BE2C (cell line): ENCODE measurements around the gene TGM2.

Experiments used
- DNase-seq: peaks from one replicate; pipeline ENCODE4 v3.0.0-alpha.2; 2020
- H3K27me3 ChIP-seq: fragments of 250-450 bp; sonication (Bioruptor Pico); 2 replicates; pipeline ENCODE4 v1.5.1; 2020; ENCODE audit warnings: mild to moderate bottlenecking
- H3K36me3 ChIP-seq: fragments of 250-450 bp; sonication (Bioruptor Pico); 2 replicates; pipeline ENCODE4 v1.5.1; 2020; ENCODE audit warnings: mild to moderate bottlenecking
- H3K4me1 ChIP-seq: fragments of 250-450 bp; sonication (Bioruptor Pico); 2 replicates; pipeline ENCODE4 v1.5.1; 2020
- H3K4me3 ChIP-seq: 2 replicates; pipeline ENCODE4 v1.5.1; 2011; ENCODE audit warnings: low read depth, low read length
- H3K9me3 ChIP-seq: fragments of 250-450 bp; sonication (Bioruptor Pico); 2 replicates; pipeline ENCODE4 v1.5.1; 2020
- CTCF ChIP-seq: IDR thresholded peaks from 2 replicates; pipeline ENCODE4 v1.5.1; 2012; ENCODE audit warnings: mild to moderate bottlenecking, low read depth, low read length

TGM2 gene

GRCh38 chr20:38167328-38167850 is 2.3 kb upstream of the TGM2 start:
- Histone ChIP-seq H3K27me3 (no peaks in the 10 kb centered on the region), H3K4me1 (peaks cover 4% of the 10 kb centered on the region; the same call in 1 of the 2 replicates)

GRCh38 chr20:38166703-38167233 is 1.7 kb upstream of the TGM2 start:
- no peaks in the 10 kb centered on the region for H3K36me3 ChIP-seq
- no peaks in the 10 kb centered on the region for H3K27me3 ChIP-seq
- no peaks in the 10 kb centered on the region for H3K9me3 ChIP-seq
- no peak for DNase-seq
- H3K4me3 ChIP-seq: no peak overlapping the region
- no peak for TF ChIP-seq CTCF
- peaks cover 2% of the 10 kb centered on the region; the same call in 1 of the 2 replicates for H3K4me1 ChIP-seq

More at GRCh38 chr20:38167328-38167850, 2.3 kb upstream of the TGM2 start:
- no peak for DNase-seq
- no peak overlapping the region for H3K4me3 ChIP-seq
- no peaks in the 10 kb centered on the region for H3K36me3 ChIP-seq
- no peak for TF ChIP-seq CTCF
- H3K9me3 ChIP-seq: no peaks in the 10 kb centered on the region

- TF ChIP-seq CTCF: no peak
- no peaks in the 10 kb centered on the region for H3K27me3 ChIP-seq
- no peak overlapping the region for H3K4me3 ChIP-seq
- DNase-seq: no peak
- no peaks in the 10 kb centered on the region; the same call in 1 of the 2 replicates for H3K4me1 ChIP-seq
- no peaks in the 10 kb centered on the region for H3K9me3 ChIP-seq
- no peaks in the 10 kb centered on the region for H3K36me3 ChIP-seq
These were observed 1.1 kb upstream of the TGM2 start for GRCh38 chr20:38165966-38166702.

- peak overlapping the region; percentile 48 for H3K4me3 ChIP-seq
- no peaks in the 10 kb centered on the region for H3K27me3 ChIP-seq
- DNase-seq: no peak
- no peaks in the 10 kb centered on the region for H3K4me1 ChIP-seq
- no peaks in the 10 kb centered on the region for H3K9me3 ChIP-seq
- TF ChIP-seq CTCF: no peak
- no peaks in the 10 kb centered on the region for H3K36me3 ChIP-seq
These were observed 414 bp downstream of the TGM2 start for GRCh38 chr20:38164624-38165088.

GRCh38 chr20:38164069-38164468 is 1.0 kb downstream of the TGM2 start:
- Histone ChIP-seq H3K36me3 (no peaks in the 10 kb centered on the region), H3K9me3 (no peaks in the 10 kb centered on the region), H3K4me1 (no peaks in the 10 kb centered on the region; the same call in 1 of the 2 replicates), H3K27me3 (no peaks in the 10 kb centered on the region), H3K4me3 (no peak overlapping the region)
- no peak for TF ChIP-seq CTCF
- DNase-seq: no peak
